Stimulated activated CD8-positive, alpha-beta memory T cell treated with anti-CD3 and anti-CD28 coated beads, Interleukin-12 subunit alpha, Interleukin-12 subunit beta, amount 100 ng/mL, for 24 hours (primary cell): Measurements from ENCODE around the gene RNASE4.

Experiments
- DNase-seq: peaks from one replicate; pipeline ENCODE4 v3.0.0-alpha.2; 2020; ENCODE audit errors: extremely low read depth

The RNASE4 gene

DNA sequence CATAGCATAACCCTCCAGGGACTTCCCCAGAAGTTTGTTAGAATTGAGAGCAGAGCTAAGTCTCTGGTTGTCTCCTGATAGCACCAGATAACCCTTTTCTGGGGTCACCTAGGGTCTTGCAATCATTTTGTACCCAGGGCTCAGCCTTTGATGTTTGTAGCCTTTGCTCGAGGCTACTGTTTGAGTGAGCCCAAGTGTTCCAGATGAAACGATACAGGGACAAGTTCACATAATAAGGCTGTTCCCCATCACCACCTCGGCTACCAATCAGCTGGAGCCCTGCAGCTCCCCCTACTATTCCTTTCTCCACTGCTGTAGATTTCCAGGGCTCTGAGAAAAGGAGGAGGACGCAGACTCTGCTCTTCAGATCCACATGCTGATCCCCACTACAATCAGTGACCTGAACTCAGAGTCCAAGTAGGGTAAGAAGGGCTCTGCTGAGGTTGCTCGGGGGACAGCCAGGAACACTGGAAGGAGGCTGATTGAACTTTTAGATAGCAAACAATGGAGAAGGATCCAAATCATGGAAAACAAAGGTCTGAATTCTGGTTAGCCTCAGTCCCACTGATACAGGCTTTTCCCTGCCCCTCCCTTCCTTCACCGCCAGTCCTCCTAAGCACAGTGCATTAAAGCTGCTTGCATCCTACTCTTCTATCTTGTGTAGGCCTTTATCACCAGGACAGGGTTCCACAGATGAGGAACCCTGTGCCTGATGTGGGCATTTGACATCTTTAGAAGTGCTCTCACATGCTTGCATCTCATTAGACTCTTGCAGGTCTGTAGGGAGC is 61.4 kb downstream of the RNASE4 start, which contains the start of gene EDDM3A:
Gene EDDM3A (plus strand): TSS at position 317 of the 788 bp plus-strand sequence. CDS start 1,694 bp downstream, outside the sequence.
- no peak for DNase-seq

DNA sequence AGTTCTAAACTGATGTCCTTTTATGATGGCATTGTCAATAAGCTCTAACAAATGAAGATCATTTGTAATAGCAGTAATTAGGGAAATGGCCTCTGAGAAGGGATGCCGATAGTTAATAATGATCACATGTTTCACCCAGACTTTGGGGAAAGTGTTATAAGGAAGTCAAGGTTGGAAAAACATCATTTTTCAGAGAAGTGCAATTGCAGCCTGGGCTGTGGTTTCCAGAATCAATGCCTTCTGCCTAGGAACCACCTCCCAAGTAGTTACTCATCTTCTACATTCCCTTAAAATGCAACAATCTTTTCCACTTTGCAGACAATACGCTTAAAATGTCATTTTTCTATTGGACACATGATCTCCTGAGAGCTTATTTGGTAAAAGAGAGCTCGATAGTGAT is 62.2 kb downstream of the RNASE4 start:
- no peak for DNase-seq

DNA sequence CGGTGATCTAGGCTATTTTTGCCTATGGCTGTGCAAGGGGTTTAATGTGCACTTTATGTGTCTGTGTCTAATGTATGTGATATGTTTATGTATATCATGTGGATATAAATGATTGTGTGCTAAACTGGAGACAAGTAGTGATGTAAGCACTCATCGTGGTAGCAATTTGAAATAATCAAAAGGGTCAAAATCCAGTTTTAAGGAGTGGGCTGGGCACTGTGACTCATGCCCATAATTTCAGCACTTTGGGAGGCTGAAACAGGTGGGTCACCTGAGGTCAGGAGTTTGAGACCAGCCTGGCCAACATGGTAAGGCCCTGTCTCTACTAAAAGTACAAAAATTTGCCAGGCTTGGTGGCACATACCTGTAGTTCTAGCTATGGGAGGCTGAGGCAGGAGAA is 64.1 kb downstream of the RNASE4 start:
- DNase-seq = no peak

DNA sequence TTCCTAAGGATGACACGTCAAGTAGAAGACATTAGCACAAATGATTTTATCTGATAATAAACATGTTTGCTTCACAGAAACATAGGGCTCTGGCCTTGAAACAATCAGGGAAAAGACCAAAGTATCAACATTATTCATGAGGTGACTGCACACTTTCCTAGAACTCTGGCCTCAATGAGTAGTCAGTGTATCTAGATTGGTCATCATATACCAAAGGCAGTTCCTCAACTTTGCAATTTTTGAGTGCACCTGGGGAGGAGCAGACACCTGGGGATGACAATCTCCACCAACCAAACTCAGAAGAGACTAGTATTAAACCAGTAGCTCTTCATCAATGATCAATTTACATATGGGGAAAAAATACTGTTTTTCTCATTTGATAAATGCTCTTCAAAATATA is 65.8 kb downstream of the RNASE4 start:
- no peak for DNase-seq
